GM23338 (cell line): Measurements from ENCODE around the gene CATSPERZ. TPM values are rescaled to one million over a fixed set of nuclear protein-coding genes. Genes with fewer than 3 reads are reported as not detected.

Experiments
- ATAC-seq: fragments of 200-7000 bp; cut with Tn5 transposase; 3 replicates; pipeline ENCODE4 v1.9.1; 2020
- DNase-seq: peaks from one replicate; pipeline ENCODE4 v3.0.0-alpha.2; 2015; ENCODE audit warnings: low spot score
- H2AFZ ChIP-seq: fragments of 200-600 bp; sonication (generic); 2 replicates; pipeline ENCODE4 v1.8.0; 2016; ENCODE audit warnings: antibody characterized with exemption, mild to moderate bottlenecking, moderate library complexity
- H3F3A ChIP-seq: fragments of 200-600 bp; sonication (generic); replicated peaks from 2 replicates; pipeline ENCODE4 v1.8.0; 2017; ENCODE audit warnings: antibody characterized with exemption, mixed run types, low read depth
- H3K27ac ChIP-seq: fragments of 200-600 bp; sonication (generic); 2 replicates; pipeline ENCODE4 v1.6.1; 2016; ENCODE audit warnings: low read depth
- H3K27me3 ChIP-seq: fragments of 200-600 bp; sonication (generic); 2 replicates; pipeline ENCODE4 v1.8.0; 2016; ENCODE audit warnings: mild to moderate bottlenecking, mixed run types, moderate library complexity; ENCODE audit not compliant: insufficient read depth
- H3K36me3 ChIP-seq: fragments of 200-600 bp; sonication (generic); 2 replicates; pipeline ENCODE4 v1.8.0; 2016; ENCODE audit warnings: mild to moderate bottlenecking; ENCODE audit not compliant: insufficient read depth
- H3K4me1 ChIP-seq: fragments of 200-600 bp; sonication (generic); 2 replicates; pipeline ENCODE4 v1.8.0; 2016; ENCODE audit warnings: mild to moderate bottlenecking, moderate library complexity; ENCODE audit not compliant: insufficient read depth
- H3K4me2 ChIP-seq: fragments of 200-600 bp; sonication (generic); 2 replicates; pipeline ENCODE4 v1.7.1; 2017; ENCODE audit warnings: mixed run types
- H3K4me3 ChIP-seq: fragments of 200-600 bp; sonication (generic); 2 replicates; pipeline ENCODE4 v1.6.1; 2016; ENCODE audit warnings: mixed run types
- H3K79me2 ChIP-seq: fragments of 200-600 bp; sonication (generic); replicated peaks from 2 replicates; pipeline ENCODE4 v1.8.0; 2017; ENCODE audit warnings: mild to moderate bottlenecking; ENCODE audit not compliant: insufficient read depth
- H3K9me2 ChIP-seq: fragments of 200-600 bp; sonication (generic); 2 replicates; pipeline ENCODE4 v1.8.0; 2017; ENCODE audit not compliant: insufficient read depth
- H4K20me1 ChIP-seq: fragments of 200-600 bp; sonication (generic); replicated peaks from 2 replicates; pipeline ENCODE4 v1.8.0; 2017; ENCODE audit warnings: mild to moderate bottlenecking; ENCODE audit not compliant: insufficient read depth
- H3K27ac Mint-ChIP-seq: 2 replicates; pipeline ENCODE4 v1.8.0; 2020; ENCODE audit warnings: inconsistent platforms, mild to moderate bottlenecking, moderate library complexity, mixed read lengths
- H3K27me3 Mint-ChIP-seq: 3 replicates; pipeline ENCODE4 v1.8.0; 2022; ENCODE audit warnings: low read depth, mild to moderate bottlenecking, moderate library complexity, mixed read lengths, inconsistent platforms; ENCODE audit not compliant: insufficient read depth, poor library complexity
- H3K36me3 Mint-ChIP-seq: 3 replicates; pipeline ENCODE4 v1.8.0; 2021; ENCODE audit warnings: low read depth, mild to moderate bottlenecking, inconsistent platforms, moderate library complexity, mixed read lengths
- H3K4me1 Mint-ChIP-seq: 3 replicates; pipeline ENCODE4 v1.8.0; 2020; ENCODE audit warnings: mild to moderate bottlenecking, inconsistent platforms, mixed read lengths
- H3K4me3 Mint-ChIP-seq: 3 replicates; pipeline ENCODE4 v1.8.0; 2021; ENCODE audit warnings: moderate library complexity, mild to moderate bottlenecking, inconsistent platforms, mixed read lengths
- H3K9me3 Mint-ChIP-seq: 3 replicates; pipeline ENCODE4 v1.8.0; 2020; ENCODE audit warnings: moderate library complexity, mild to moderate bottlenecking, inconsistent platforms, mixed read lengths
- EZH2phosphoT487 ChIP-seq: fragments of 200-600 bp; sonication (generic); IDR thresholded peaks from one replicate; pipeline ENCODE4 v1.8.1; 2018; ENCODE audit warnings: antibody characterized with exemption; ENCODE audit not compliant: unreplicated experiment
- NANOG ChIP-seq: IDR thresholded peaks from 2 replicates; pipeline ENCODE4 v1.6.1; 2016; ENCODE audit warnings: antibody characterized with exemption, borderline replicate concordance
- POLR2AphosphoS5 ChIP-seq: IDR thresholded peaks from 2 replicates; pipeline ENCODE4 v1.6.1; 2016; ENCODE audit warnings: antibody characterized with exemption, low read depth
- ZNF462 ChIP-seq: fragments of 250-450 bp; sonication (Bioruptor Pico); IDR thresholded peaks from 2 replicates; pipeline ENCODE4 v1.5.0; 2020; ENCODE audit warnings: mild to moderate bottlenecking, moderate library complexity
- polyA plus RNA-seq: library from polyadenylated mRNA; unstranded; fragments of >200 nt; fragmentation: Nextera tagmentation; extraction: Ambion mirVana; gene quantifications from 2 replicates; pipeline ENCODE4 v1.2.1, GENCODE V29; 2016
- total RNA-seq: library from RNA; depleted of rRNA; stranded (reverse); fragments of >200 nt; shearing (Covaris generic); gene quantifications from 2 replicates; pipeline ENCODE4 v1.2.3, GENCODE V29; 2014
- TF ChIP-seq, protein P1 (sequence below), 2 experiments: fragments of 200-600 bp in 1 of 2; sonication (generic) in 1 of 2; conservative IDR thresholded peaks; 2 replicates each; pipeline versions ENCODE4 v1.5.1 to v1.6.1; 2016 to 2017; ENCODE audit warnings: antibody characterized with exemption in 2 of 2, low read depth in 2 of 2, mild to moderate bottlenecking in 2 of 2, moderate library complexity in 1 of 2
- TF ChIP-seq, protein P2 (sequence below): IDR thresholded peaks from 2 replicates; pipeline ENCODE4 v1.6.1; 2016; ENCODE audit warnings: antibody characterized with exemption

Gene CATSPERZ
- total and polyA plus RNA-seq, 2 experiments from 2014 or later, result 0.99 TPM; not detected in 1

- no peak for TF ChIP-seq ZNF462 (CRISPR knock-in tag)
- TF ChIP-seq, protein P1, sequence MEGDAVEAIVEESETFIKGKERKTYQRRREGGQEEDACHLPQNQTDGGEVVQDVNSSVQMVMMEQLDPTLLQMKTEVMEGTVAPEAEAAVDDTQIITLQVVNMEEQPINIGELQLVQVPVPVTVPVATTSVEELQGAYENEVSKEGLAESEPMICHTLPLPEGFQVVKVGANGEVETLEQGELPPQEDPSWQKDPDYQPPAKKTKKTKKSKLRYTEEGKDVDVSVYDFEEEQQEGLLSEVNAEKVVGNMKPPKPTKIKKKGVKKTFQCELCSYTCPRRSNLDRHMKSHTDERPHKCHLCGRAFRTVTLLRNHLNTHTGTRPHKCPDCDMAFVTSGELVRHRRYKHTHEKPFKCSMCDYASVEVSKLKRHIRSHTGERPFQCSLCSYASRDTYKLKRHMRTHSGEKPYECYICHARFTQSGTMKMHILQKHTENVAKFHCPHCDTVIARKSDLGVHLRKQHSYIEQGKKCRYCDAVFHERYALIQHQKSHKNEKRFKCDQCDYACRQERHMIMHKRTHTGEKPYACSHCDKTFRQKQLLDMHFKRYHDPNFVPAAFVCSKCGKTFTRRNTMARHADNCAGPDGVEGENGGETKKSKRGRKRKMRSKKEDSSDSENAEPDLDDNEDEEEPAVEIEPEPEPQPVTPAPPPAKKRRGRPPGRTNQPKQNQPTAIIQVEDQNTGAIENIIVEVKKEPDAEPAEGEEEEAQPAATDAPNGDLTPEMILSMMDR (conservative IDR thresholded peaks at IDR 0.05; ENCODE audit: low read depth in 2 of 2), result no peak
These were observed 5.0 kb downstream of the CATSPERZ start, which contains the start of gene ESRRA (continued) for GRCh38 chr11:64305075-64305690.

DNA sequence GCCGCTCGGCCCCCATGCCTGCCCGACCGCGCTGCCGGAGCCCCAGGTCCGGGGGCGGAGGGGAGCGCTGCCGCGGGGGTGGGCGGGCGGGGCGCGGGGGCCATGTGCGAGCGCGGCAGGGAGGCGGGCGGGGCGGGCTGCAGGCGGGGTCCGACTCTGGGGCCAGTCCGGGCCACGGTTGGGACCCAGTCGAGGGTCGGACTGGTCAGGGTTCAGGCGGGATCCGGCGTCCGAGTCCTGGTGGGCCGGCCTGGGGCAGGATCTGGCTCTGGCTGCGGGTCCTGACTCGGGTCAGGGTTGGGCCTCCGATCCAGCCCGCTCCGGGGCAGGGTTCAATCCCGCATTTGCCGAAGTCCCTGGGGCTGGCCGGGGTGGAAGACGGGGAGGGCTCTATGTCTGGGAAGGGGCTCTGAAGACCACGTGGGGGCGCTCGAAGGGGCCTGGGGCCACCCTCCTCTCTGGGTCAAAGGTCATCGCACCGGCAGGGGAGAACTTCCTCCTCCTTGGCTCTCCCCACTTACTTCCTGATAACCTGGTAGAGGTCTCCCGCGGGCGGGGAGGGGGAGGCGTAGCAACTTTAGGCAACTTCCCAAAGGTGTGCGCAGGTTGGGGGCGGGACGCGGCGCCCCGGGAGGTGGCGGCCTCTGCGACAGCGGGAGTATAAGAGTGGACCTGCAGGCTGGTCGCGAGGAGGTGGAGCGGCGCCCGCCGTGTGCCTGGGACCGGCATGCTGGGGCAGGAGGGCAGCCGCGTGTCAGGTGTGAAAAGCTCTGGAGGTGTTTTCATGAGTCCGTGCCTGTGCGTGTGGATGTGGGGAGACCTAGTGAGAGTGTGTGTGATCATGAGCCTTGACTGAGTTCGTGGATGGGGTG lies 5.8 kb downstream of the CATSPERZ start:
- Mint-ChIP-seq H3K9me3 (no peaks in the 10 kb centered on the region; the same call in 2 of the 3 replicates), H3K27ac (peak overlapping the region; percentile 95), H3K36me3 (peaks cover 10% of the 10 kb centered on the region; the same call in 2 of the 3 replicates), H3K4me3 (peak overlapping the region; percentile 100), H3K27me3 (peaks cover 30% of the 10 kb centered on the region), H3K4me1 (peaks cover 14% of the 10 kb centered on the region)
- Histone ChIP-seq H3K36me3 (no peaks in the 10 kb centered on the region), H3K79me2 (peaks cover 33% of the 10 kb centered on the region), H3K9me2 (no peaks in the 10 kb centered on the region), H2AFZ (0 out of 2 replicates have a peak overlapping the region, but pooled peaks have one; percentile 38), H3K4me1 (peaks cover 9% of the 10 kb centered on the region; the same call in 1 of the 2 replicates), H3K27ac (no peak overlapping the region), H3K27me3 (peaks cover 24% of the 10 kb centered on the region), H3K4me3 (peak overlapping the region; percentile 91), H4K20me1 (peaks cover 3% of the 10 kb centered on the region; the same call in 1 of the 2 replicates), H3K4me2 (peak overlapping the region; percentile 90), H3F3A (peaks cover 7% of the 10 kb centered on the region)
- DNase-seq (peak; percentile 85), ATAC-seq (peak; percentile 36)
- TF ChIP-seq, protein P1 (conservative IDR thresholded peaks at IDR 0.05; ENCODE audit: low read depth in 2 of 2), result peak; percentile 46 to 70
- TF ChIP-seq EZH2phosphoT487 (no peak), NANOG (no peak), POLR2AphosphoS5 (peak; percentile 56; the same call in 1 of the 2 replicates)
- TF ChIP-seq, protein P2, sequence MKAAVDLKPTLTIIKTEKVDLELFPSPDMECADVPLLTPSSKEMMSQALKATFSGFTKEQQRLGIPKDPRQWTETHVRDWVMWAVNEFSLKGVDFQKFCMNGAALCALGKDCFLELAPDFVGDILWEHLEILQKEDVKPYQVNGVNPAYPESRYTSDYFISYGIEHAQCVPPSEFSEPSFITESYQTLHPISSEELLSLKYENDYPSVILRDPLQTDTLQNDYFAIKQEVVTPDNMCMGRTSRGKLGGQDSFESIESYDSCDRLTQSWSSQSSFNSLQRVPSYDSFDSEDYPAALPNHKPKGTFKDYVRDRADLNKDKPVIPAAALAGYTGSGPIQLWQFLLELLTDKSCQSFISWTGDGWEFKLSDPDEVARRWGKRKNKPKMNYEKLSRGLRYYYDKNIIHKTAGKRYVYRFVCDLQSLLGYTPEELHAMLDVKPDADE, result peak; percentile 58; the same call in 1 of the 2 replicates
